ENCODE results near the gene SLC9A3.

DNA sequence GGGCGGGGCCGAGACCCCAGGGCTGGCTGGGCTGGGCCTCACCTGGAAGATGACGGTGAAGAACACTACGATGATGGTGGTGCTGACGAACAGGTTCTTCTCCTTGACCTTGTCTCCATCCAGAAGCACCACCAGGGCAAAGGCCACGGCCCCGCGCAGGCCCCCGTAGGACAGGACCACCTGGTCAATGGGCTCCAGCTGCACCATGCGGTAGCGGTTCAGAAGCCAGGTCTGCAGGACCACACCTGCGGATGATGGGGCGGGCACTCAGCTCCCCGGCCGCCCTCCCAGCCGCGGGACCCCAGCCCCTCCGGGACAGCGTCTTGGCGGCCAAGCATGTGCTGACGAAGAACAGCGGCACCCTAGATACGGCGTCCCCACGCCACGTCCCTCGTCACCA is 41.7 kb downstream of the SLC9A3 start:
- TF ChIP-seq, protein P1, sequence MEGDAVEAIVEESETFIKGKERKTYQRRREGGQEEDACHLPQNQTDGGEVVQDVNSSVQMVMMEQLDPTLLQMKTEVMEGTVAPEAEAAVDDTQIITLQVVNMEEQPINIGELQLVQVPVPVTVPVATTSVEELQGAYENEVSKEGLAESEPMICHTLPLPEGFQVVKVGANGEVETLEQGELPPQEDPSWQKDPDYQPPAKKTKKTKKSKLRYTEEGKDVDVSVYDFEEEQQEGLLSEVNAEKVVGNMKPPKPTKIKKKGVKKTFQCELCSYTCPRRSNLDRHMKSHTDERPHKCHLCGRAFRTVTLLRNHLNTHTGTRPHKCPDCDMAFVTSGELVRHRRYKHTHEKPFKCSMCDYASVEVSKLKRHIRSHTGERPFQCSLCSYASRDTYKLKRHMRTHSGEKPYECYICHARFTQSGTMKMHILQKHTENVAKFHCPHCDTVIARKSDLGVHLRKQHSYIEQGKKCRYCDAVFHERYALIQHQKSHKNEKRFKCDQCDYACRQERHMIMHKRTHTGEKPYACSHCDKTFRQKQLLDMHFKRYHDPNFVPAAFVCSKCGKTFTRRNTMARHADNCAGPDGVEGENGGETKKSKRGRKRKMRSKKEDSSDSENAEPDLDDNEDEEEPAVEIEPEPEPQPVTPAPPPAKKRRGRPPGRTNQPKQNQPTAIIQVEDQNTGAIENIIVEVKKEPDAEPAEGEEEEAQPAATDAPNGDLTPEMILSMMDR (IDR thresholded peaks at IDR 0.05; ENCODE audit: borderline replicate concordance, extremely low read depth, low read length, poor library complexity, severe bottlenecking) = no peak
- no peak for TF ChIP-seq EZH2 (IDR thresholded peaks at IDR 0.05; ENCODE audit: borderline replicate concordance, low read depth, low read length, severe bottlenecking)

All from DND-41 (cell line).